ENCODE measurements around the gene SPDYE2B.
"Not testable (repeated sequence)": the region's sequence is repeated elsewhere in the genome, so short reads cannot be mapped to it uniquely, and the experiment has no call there.

The SPDYE2B gene

GRCh38 chr7:102642691-102643090 is 7.4 kb upstream of the SPDYE2B start, which contains the start of gene UPK3BL1:
UPK3BL1 (minus strand) TSS chr7:102642791; CDS start chr7:102642741, 50 bp downstream.
- DNase-seq (ENCODE audit: low read depth in 1 of 2, low spot score in 1 of 2), result not testable (repeated sequence)

DNA sequence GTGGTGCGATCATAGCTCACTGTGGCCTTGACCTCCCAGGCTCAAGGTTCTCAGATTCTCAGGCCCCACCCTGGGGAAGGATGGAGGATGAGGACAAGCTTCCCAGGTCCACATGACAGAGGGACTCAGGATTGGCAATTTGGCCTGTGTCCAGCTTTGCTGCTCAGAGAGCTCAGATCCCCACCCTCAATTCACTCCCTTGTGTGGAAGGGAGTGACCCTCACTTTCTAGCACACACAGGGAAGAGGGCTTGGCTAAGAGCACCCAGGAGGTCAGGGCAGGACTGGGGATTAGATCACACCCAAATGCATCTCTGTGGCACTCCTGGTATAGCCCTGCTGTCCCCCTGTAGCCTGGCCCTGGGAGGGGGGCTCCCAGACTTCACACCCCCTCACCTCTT is 6.7 kb upstream of the SPDYE2B start:
- not testable (repeated sequence) for DNase-seq (ENCODE audit: low read depth in 1 of 2, low spot score in 1 of 2)

GRCh38 chr7:102647813-102648212 is 2.3 kb upstream of the SPDYE2B start:
- DNase-seq (ENCODE audit: low read depth in 1 of 2, low spot score in 1 of 2), result not testable (repeated sequence)

- DNase-seq (ENCODE audit: low read depth in 1 of 2, low spot score in 1 of 2), result not testable (repeated sequence)
Measured at GRCh38 chr7:102664765-102665164, 14.6 kb downstream of the SPDYE2B start.

DNA sequence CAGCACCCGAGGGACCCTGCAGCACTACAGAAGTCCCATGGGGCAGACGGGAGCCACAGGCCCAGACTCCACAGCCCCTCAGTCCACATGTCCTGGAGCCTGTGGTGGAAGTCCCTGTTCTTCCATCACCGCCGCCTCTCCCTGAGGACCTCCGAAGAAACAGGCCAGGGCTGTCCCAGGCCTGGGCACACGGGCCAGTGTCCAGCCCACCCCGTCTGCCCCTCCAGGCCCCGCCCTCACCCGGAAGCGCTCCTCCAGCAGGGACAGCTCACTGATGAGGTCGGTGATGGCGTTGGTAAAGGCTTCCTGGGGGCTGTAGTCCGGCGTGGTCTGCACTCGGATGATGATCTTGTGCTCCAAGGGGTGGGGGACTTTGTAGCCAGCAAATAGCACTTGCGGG is 16.7 kb downstream of the SPDYE2B start:
- DNase-seq (ENCODE audit: low read depth in 1 of 2, low spot score in 1 of 2), result not testable (repeated sequence)

DNA sequence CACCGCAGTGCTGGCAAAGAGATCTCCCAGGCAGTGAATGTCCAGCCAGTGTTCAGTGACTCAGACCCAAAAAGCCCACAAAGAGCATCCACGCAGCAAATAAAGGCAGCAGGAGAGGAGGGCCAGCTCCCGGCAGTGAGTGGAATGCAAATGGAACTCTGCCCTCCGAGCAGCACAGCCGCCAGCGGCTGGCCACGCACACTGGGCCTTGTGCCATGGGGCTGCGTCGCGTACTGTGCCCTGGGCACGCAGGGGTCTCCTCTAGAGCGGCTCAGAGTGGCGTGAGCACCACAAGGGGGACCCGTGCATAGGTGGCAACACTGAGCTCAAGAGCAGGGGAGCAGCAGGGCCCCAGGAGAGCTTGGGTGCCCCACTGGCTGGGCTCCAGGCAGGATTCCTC is 17.4 kb downstream of the SPDYE2B start:
- DNase-seq (ENCODE audit: low read depth in 1 of 2, low spot score in 1 of 2), result not testable (repeated sequence)

GRCh38 chr7:102671166-102671955 is 21.2 kb downstream of the SPDYE2B start, which contains the start of gene POLR2J2:
POLR2J2 (minus strand) TSS chr7:102671663; CDS start chr7:102671601, 62 bp downstream.
- DNase-seq (ENCODE audit: low read depth in 1 of 2, low spot score in 1 of 2), result not testable (repeated sequence)

- not testable (repeated sequence) for DNase-seq (ENCODE audit: low read depth in 1 of 2, low spot score in 1 of 2)
Measured at GRCh38 chr7:102671956-102672307, 21.8 kb downstream of the SPDYE2B start.

GRCh38 chr7:102673447-102674067 is 23.4 kb downstream of the SPDYE2B start:
- DNase-seq (ENCODE audit: low read depth in 1 of 2, low spot score in 1 of 2), result not testable (repeated sequence)

GRCh38 chr7:102675545-102675944 is 25.4 kb downstream of the SPDYE2B start:
- peak in 1 of 2 donors; percentile 0 for DNase-seq (ENCODE audit: low read depth in 1 of 2, low spot score in 1 of 2)

DNA sequence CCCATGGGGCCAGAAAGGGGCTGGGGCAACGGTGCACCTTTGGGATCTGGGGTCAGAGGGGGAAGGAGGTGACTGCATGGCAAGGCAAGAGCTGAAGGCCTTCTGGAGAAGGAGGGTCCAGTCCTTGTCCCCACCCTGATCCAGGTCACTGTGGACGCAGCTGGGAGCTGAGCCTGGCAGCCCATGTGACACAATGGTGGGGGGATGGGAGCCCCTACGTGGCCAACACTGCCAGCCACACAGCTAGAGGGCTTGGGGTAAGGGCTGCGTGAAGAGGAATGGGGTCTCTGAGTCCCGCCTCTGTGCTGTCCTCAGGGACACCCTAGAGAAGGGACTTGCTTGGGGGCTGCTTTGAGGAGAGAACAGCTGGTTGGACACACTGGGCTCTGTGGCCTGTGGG is 30.7 kb downstream of the SPDYE2B start:
- not testable (repeated sequence) for DNase-seq (ENCODE audit: low read depth in 1 of 2, low spot score in 1 of 2)

DNA sequence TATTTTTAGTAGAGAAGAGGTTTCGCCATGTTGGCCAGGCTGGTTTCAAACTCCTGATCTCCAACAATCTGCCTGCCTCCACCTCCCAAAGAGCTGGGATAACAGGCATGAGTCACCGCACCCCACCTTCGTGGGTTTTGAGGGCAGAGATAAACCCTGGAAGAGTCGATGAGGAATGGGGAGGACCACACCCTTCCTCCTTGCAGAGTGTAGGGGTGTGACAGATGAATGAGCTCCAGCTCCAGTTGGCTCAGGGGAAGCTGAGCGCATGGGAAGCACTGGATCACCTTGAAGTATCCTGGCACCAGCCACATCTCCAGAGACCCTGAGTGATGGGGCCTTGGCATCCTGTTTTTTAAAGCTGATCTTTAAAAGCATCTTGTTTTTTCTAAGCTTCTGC is 32.4 kb downstream of the SPDYE2B start:
- DNase-seq (ENCODE audit: low read depth in 1 of 2, low spot score in 1 of 2), result not testable (repeated sequence)

- DNase-seq (ENCODE audit: low read depth in 1 of 2, low spot score in 1 of 2), result not testable (repeated sequence)
Measured at GRCh38 chr7:102688299-102689036, 38.3 kb downstream of the SPDYE2B start.

DNA sequence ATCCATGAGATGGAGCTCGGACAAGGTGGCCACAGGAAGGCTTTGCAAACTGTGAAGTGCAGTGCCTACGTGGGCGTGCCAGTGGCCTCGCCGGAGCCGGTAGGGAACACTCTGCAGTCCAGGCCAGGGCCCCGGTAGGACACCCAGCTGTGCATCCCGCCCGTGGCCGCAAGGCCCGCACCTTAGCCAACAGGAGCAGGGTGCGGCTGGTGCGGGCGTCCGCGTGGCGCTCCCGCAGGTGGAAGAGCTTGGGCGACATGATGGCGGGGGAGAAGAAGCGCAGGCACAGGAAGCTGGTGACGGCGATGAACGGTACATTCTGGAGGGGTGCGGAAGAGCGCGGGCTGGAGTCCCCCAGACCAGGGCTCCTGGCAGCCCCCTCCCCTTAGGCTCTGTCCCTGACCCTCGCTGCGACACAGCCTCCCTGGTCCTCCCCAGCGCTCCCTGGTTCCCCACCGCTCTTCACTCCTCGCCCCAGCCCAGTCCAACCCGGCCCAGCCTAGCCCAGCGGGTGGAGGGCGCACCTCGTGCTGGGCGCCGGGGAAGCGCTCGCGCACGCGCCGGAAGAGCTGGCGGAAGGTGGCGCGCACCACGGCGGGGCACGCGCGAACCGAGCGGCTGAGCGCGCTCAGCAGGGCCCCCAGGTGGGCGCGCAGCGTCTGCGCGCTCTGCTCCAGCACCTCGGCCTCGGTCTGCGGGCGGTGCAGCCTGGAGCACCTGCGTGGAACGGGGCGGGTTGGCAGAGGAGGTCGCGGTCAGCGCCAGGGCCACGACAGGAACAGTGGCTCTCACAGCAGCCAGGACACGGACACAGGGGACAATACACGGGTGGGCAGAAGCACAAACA is 39.5 kb downstream of the SPDYE2B start:
- not testable (repeated sequence) for DNase-seq (ENCODE audit: low read depth in 1 of 2, low spot score in 1 of 2)

GRCh38 chr7:102690602-102691001 is 40.5 kb downstream of the SPDYE2B start:
- DNase-seq (ENCODE audit: low read depth in 1 of 2, low spot score in 1 of 2), result not testable (repeated sequence)

DNA sequence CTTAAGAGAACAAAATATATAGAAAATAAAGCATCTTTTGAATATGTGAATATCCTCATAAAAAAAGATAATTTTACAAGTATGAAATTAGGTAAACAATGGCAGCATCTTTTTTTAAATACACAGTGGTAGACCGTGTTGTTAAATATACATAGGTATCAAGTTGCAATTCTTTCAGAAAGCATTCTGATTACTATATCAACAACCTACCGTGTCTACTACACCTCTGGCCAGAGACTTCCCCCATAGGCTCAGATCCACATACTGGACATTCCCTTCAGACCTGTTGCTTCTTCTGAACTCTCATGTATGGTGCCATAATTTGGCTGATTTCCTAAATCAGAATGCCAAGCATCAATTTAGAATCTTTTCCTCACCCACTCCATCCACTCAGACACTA is 43.9 kb downstream of the SPDYE2B start:
- not testable (repeated sequence) for DNase-seq (ENCODE audit: low read depth in 1 of 2, low spot score in 1 of 2)

DNA sequence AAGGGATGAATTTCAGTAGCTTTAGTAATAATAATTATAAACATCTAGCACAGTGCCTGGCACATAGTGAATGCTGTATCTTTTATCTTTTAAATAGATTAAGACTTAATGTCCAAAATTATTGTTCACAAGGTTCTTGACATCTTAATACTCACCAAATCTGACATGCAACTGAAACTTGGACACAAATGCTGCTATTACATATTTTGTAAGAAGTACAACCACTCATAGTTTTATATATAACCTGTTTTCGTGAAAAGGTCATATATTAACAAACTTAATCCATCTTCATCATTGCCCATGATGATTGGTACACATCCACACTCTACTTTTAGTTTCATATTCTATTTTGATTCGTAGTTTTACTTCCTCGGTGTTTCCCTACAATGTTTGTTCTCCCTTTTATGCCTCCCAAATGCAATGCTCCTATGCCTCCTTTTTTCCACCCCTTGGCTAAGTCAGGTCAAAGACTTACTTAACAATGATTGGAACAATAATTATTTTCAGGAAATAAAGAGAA is 45.0 kb downstream of the SPDYE2B start:
- not testable (repeated sequence) for DNase-seq (ENCODE audit: low read depth in 1 of 2, low spot score in 1 of 2)

DNA sequence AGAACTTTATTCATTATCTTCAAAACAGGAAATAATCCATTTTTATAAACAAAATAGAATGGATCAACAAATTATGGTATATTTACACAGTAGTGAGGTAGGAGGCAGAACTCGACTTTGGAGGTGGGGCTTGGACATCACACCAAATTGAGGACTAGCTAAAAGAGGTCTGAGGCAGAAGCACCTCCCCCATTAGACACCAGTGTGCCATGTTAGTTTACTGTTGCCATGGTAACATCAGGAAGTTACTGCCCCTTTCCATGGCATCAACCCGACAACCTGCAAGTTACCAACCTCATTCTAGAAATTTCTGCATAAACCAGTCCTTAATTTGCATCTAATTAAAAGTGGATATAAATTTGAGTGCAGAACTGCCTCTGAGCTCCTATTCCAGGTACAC is 45.9 kb downstream of the SPDYE2B start:
- not testable (repeated sequence) for DNase-seq (ENCODE audit: low read depth in 1 of 2, low spot score in 1 of 2)

GRCh38 chr7:102697642-102698512 is 47.8 kb downstream of the SPDYE2B start:
- DNase-seq (ENCODE audit: low read depth in 1 of 2, low spot score in 1 of 2), result not testable (repeated sequence)

Data from activated T-helper 1 cell treated with anti-CD3 and anti-CD28 coated beads, Interleukin-2, amount 50 U/mL, for 16 hours (primary cell).